Keratinocyte (primary cell): ENCODE measurements around the gene PRR5. TPM values are rescaled to one million over a fixed set of nuclear protein-coding genes. Genes with fewer than 3 reads are reported as not detected.

Experiments used
- DNase-seq: peaks from one replicate; pipeline ENCODE4 v3.0.0-alpha.2; 2011; ENCODE audit warnings: low read depth, missing footprints, low spot score
- FAIRE-seq: peaks from 2 replicates; lab custom pipeline; 2011; peaks lifted over from hg19 to GRCh38; lab: Jason Lieb, UNC
- H2AFZ ChIP-seq: 2 replicates; pipeline ENCODE4 v1.6.0; 2012; ENCODE audit warnings: low read length, control low read depth, inconsistent platforms; ENCODE audit not compliant: control insufficient read depth
- H3K27ac ChIP-seq: 2 replicates; pipeline ENCODE4 v1.5.1; 2011; ENCODE audit warnings: low read length; ENCODE audit not compliant: control insufficient read depth, insufficient read depth
- H3K27me3 ChIP-seq: 3 replicates; pipeline ENCODE4 v1.6.0; 2011; ENCODE audit warnings: low read length; ENCODE audit not compliant: control insufficient read depth, insufficient read depth; ENCODE audit errors: extremely low read depth
- H3K36me3 ChIP-seq, 2 experiments: 2 replicates in 1 of 2; 3 replicates in 1 of 2; pipeline ENCODE4 v1.5.1; 2011; ENCODE audit warnings: low read length in 2 of 2, mild to moderate bottlenecking in 1 of 2; ENCODE audit not compliant: control insufficient read depth in 2 of 2, insufficient read depth in 2 of 2; ENCODE audit errors: extremely low read depth in 1 of 2
- H3K4me1 ChIP-seq: 3 replicates; pipeline ENCODE4 v1.5.1; 2011; ENCODE audit warnings: low read length; ENCODE audit not compliant: control insufficient read depth, insufficient read depth; ENCODE audit errors: extremely low read depth
- H3K4me2 ChIP-seq: 3 replicates; pipeline ENCODE4 v1.6.0; 2011; ENCODE audit warnings: low read depth, low read length; ENCODE audit not compliant: control insufficient read depth, insufficient read depth; ENCODE audit errors: extremely low read depth
- H3K4me3 ChIP-seq, 3 experiments: fragments of 200-600 bp in 1 of 3; sonication (generic) in 1 of 3; 2 replicates in 2 of 3; 3 replicates in 1 of 3; pipeline ENCODE4 v1.5.1; 2011 to 2016; ENCODE audit warnings: low read length in 3 of 3, mild to moderate bottlenecking in 3 of 3, control low read depth in 2 of 3, inconsistent platforms in 1 of 3, low read depth in 1 of 3, mixed read lengths in 1 of 3, mixed run types in 1 of 3, moderate library complexity in 1 of 3; ENCODE audit not compliant: control insufficient read depth in 2 of 3, insufficient read depth in 2 of 3; ENCODE audit errors: extremely low read depth in 1 of 3
- H3K79me2 ChIP-seq: 2 replicates; pipeline ENCODE4 v1.6.0; 2012; ENCODE audit warnings: low read length; ENCODE audit not compliant: control insufficient read depth, insufficient read depth
- H3K9ac ChIP-seq: 3 replicates; pipeline ENCODE4 v1.6.0; 2011; ENCODE audit warnings: low read length; ENCODE audit not compliant: control insufficient read depth, insufficient read depth; ENCODE audit errors: extremely low read depth
- H3K9me1 ChIP-seq: 3 replicates; pipeline ENCODE4 v1.6.0; 2011; ENCODE audit warnings: low read length; ENCODE audit not compliant: control insufficient read depth, insufficient read depth; ENCODE audit errors: extremely low read depth
- H3K9me3 ChIP-seq: 2 replicates; pipeline ENCODE4 v1.5.1; 2012; ENCODE audit warnings: low read depth, low read length; ENCODE audit not compliant: control insufficient read depth
- H4K20me1 ChIP-seq: 3 replicates; pipeline ENCODE4 v1.6.0; 2011; ENCODE audit warnings: low read length; ENCODE audit not compliant: control insufficient read depth, insufficient read depth; ENCODE audit errors: extremely low read depth
- CTCF ChIP-seq, 3 experiments: IDR thresholded peaks in 1 of 3; conservative IDR thresholded peaks in 1 of 3; optimal IDR thresholded peaks in 1 of 3; 2 replicates in 2 of 3; 3 replicates in 1 of 3; pipeline versions ENCODE3 to v1.5.1; 2011; ENCODE audit warnings: low read length in 3 of 3, mild to moderate bottlenecking in 3 of 3, moderate library complexity in 2 of 3, control low read depth in 1 of 3, inconsistent platforms in 1 of 3; ENCODE audit not compliant: insufficient read depth in 2 of 3; ENCODE audit errors: extremely low read depth in 1 of 3
- EZH2 ChIP-seq: IDR thresholded peaks from one replicate; pipeline ENCODE4 v1.6.1; 2012; ENCODE audit warnings: inconsistent platforms, mild to moderate bottlenecking, low read length, moderate library complexity
- dilution Hi-C: fragments of 300-500 bp; cut with MboI; formaldehyde crosslinking; loops from one replicate; pipeline ENCODE4 v1.7.0; 2020; ENCODE audit warnings: low sequenced_read_pairs; ENCODE audit not compliant: extremely low pct_ligation_motif_present
- polyA plus RNA-seq, 5 experiments: library from polyadenylated mRNA; depleted of rRNA in 3 of 5; stranded (reverse) in 3 of 5; stranded (forward) in 1 of 5; unstranded in 1 of 5; fragments of >200 nt; gene quantifications; 1 replicate in 1 of 5; 2 replicates in 3 of 5; 3 replicates in 1 of 5; pipeline versions ENCODE4 v1.2.1 to v1.2.3, GENCODE V29; 2011 to 2012; ENCODE audit warnings: missing spikeins in 2 of 5, low read depth in 1 of 5, low replicate concordance in 1 of 5

PRR5 gene
- polyA plus RNA-seq, 1 donor (not counting 4 experiments of a cell fraction or from before 2014, with no cell fraction given) = 9.1 TPM

GRCh38 chr22:44777364-44777755, 75.4 kb downstream of the PRR5 start:
- no peak overlapping the region for H3K4me2 ChIP-seq
- H3K4me1 ChIP-seq = no peaks in the 10 kb centered on the region
- no peak overlapping the region for H2AFZ ChIP-seq
- no peak overlapping the region for H3K9ac ChIP-seq
- no peak for TF ChIP-seq CTCF (optimal IDR thresholded peaks at IDR 0.05 in 1 of 3, IDR thresholded peaks at IDR 0.05 in 1 of 3, conservative IDR thresholded peaks at IDR 0.05 in 1 of 3; ENCODE audit: extremely low read depth in 1 of 3, insufficient read depth in 2 of 3, low read length in 3 of 3)
- TF ChIP-seq EZH2 = no peak
- H3K27me3 ChIP-seq = no peaks in the 10 kb centered on the region
- FAIRE-seq = no peak
- H4K20me1 ChIP-seq = peaks cover 2% of the 10 kb centered on the region
- no peak overlapping the region for H3K27ac ChIP-seq
- no peak for DNase-seq
- H3K9me1 ChIP-seq = no peaks in the 10 kb centered on the region
- H3K4me3 ChIP-seq = no peak overlapping the region
- dilution Hi-C loops = no loop called here
- H3K79me2 ChIP-seq = peaks cover 13% of the 10 kb centered on the region
- no peaks in the 10 kb centered on the region for H3K9me3 ChIP-seq
- H3K36me3 ChIP-seq = peaks cover under 1 to 5% of the 10 kb centered on the region in 2 experiments

GRCh38 chr22:44780876-44781449, 79.0 kb downstream of the PRR5 start:
- H3K9me1 ChIP-seq = no peaks in the 10 kb centered on the region
- dilution Hi-C loops = no loop called here
- no peak for DNase-seq
- no peak overlapping the region for H3K27ac ChIP-seq
- no peaks in the 10 kb centered on the region for H3K9me3 ChIP-seq
- TF ChIP-seq EZH2 (no peak), CTCF (optimal IDR thresholded peaks at IDR 0.05 in 1 of 3, IDR thresholded peaks at IDR 0.05 in 1 of 3, conservative IDR thresholded peaks at IDR 0.05 in 1 of 3; ENCODE audit: extremely low read depth in 1 of 3, insufficient read depth in 2 of 3, low read length in 3 of 3) (no peak)
- H3K79me2 ChIP-seq = peaks cover 6% of the 10 kb centered on the region
- no peak overlapping the region for H2AFZ ChIP-seq
- H3K9ac ChIP-seq = no peak overlapping the region
- H3K27me3 ChIP-seq = no peaks in the 10 kb centered on the region
- no peaks in the 10 kb centered on the region for H4K20me1 ChIP-seq
- H3K4me2 ChIP-seq = no peak overlapping the region
- no peak overlapping the region for H3K4me3 ChIP-seq
- peaks cover 3 to 5% of the 10 kb centered on the region in 2 experiments for H3K36me3 ChIP-seq
- H3K4me1 ChIP-seq = no peaks in the 10 kb centered on the region
- no peak for FAIRE-seq
